GM21423 (cell line): Measurements from ENCODE around the gene NOXO1.

Experiments used
- ATAC-seq: cut with Tn5 transposase; IDR thresholded peaks from one replicate; pipeline ENCODE4 v1.9.1; 2021; ENCODE audit warnings: mild to moderate bottlenecking, moderate library complexity; ENCODE audit not compliant: unreplicated experiment

Gene NOXO1

DNA sequence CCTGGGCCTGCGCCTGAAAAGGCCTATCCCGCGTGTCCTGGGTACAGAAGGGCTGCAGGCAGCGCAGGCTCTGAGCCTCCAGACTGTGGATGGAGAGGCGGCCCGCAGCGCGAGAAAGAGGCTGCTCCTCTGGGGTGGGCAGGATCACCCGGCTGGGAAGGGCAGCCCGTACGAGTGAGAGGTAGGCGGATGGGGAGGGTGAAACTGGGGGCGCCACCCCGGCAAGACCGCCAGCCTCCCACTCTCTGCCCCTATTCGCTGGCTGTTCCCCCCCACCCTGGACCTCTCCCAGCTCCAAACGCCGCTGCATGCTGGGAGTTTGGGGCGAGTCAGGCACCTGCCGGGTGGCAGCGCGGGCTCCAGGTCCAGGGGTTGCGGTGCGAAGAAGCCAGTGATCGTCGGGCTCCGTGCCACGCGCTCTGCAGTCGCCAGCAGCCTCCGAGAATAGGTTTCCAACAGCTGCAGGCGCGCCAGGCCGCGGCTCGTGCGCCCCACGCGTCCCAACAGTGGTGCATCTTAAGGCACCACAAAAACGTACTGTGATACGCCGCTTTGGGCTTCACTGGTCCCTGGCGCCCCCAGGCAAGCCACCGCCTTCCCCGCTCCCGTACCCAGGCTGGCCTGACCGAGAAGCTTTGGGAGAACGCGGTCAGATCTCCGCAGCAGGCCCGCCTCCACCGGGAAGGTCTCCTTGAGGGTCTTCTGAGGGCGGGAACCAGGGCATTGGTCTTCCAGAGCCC lies 1.1 kb downstream of the NOXO1 start:
- ATAC-seq, result no peak

DNA sequence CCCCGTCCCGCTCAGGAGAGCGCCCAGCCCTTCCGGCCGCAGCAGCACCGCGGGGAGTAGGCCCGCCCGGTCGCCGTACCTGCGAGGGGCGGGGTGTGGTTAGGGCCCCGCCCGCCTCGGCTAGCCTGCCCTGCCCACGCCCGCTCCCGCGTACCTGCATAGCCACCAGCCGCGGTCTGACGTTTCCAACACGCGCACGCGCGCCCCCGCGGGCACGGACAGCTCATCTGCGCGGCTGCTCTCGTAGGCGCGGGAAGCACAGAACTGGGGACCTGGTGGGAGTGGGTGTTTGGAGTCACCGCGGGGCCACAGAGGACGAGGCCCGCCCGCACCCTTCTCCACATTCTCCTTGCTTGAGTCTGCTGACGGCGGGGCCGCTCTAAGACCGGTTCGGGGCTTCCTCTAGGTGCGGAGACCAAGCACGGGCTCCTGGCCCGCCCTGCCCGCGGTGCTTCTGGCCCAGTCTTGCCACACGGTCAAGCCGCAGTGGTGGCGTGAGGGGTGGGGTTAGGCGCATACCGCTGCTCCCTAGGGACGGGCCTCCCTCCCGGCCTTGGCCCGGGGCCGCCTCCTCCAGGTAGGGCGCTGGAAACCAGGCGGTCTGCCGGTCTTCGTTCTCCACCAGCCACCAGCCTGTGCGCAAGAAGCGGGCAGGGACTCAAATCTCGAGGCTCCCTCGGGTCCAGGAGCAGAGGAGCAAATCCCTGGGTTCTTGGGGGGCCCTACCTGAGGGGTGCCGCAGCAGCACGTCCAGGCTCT lies 1.8 kb downstream of the NOXO1 start:
- ATAC-seq, result no peak

DNA sequence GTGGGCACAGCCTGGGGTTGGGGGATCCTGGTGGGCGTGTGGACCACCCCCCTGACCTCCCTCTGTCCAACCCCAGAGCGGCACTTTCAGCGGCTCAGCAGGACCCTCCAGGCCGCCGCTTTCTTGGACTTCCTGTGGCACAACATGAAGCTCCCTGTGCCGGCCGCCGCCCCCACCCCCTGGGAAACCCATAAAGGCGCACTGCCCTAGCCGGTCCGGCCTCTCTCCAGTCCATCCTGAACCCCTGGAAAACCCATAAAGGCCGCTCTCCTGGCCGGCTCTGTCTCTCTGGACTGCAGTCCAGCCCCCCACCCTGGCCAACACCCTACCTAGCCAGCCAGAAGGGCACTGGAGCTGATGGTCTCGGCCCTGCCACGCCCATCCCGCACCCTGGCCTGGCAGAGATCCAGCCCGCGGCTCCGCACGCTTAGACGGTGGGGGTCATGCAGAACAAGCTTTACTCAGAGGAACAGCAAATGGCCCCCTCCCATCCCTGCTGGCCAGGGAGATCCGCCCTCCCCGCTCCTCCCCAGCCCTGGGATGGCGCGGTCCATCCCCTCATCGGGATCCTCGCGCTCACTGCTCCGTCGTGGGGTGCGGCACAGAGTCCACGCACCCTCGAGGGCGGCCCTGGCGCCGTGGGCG lies 2.7 kb downstream of the NOXO1 start:
- ATAC-seq, result no peak

DNA sequence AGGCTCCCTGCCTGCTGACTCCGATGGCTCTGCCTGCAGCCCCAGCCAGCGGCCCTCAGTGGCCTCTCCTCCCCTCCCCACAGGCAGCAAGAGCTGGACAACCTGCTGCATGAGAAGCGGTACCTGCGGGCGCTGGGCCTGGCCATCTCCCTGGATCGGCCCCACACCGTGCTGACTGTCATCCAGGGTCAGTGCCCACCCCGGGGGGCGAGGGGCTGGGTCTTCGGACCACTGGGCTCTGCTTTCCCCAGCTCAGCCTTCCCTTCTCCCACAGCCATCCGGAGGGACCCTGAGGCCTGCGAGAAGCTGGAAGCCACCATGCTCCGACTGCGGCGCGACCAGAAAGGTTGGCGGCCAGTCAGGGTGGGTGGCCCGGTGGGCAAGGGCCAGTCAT lies 3.4 kb downstream of the NOXO1 start:
- no peak for ATAC-seq

DNA sequence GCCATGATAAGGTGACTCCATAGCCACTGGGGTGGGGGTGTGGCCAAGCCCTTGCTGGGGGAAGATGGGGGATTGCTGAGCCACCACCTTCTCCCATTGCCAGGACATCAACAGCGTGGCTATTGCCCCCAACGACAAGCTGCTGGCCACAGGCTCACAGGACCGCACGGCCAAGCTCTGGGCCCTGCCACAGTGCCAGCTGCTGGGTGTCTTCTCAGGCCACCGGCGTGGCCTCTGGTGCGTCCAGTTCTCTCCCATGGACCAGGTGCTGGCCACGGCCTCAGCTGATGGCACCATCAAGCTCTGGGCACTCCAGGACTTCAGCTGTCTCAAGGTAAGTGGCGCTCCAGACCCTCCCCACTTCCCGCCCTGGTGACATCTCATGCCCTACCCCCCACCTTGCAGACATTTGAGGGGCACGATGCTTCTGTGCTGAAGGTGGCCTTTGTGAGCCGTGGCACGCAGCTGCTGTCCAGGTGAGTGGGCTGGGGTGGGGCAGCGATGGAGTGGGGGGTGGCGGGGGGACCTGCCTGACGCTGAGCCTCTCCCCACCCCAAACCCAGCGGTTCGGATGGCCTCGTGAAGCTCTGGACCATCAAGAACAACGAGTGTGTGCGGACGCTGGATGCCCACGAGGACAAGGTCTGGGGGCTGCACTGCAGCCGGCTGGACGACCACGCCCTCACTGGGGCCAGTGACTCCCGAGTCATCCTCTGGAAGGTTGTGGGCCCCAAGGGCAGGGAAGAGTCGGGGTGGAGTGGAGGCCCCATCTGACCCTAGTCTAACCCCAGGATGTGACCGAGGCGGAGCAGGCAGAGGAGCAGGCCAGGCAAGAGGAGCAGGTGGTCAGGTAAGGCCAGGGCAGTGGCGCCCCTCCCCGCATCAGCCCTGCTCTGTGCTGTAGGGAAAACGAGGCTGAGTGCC lies 4.1 kb downstream of the NOXO1 start:
- ATAC-seq, result no peak

DNA sequence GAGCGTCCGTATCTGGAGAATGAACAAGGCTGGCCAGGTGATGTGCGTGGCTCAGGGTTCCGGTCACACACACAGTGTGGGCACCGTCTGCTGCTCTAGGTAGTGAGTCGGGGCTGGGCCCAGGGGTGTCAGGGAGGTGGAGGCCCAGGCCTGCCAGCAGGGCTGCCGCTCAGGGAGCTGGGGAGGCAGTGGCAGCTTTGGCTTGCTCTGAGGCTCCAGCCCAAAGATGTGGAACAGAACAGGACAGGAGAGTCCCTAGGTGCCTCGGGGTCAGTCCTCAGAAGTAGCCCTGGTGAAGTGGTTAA lies 5.1 kb downstream of the NOXO1 start:
- ATAC-seq, result no peak

DNA sequence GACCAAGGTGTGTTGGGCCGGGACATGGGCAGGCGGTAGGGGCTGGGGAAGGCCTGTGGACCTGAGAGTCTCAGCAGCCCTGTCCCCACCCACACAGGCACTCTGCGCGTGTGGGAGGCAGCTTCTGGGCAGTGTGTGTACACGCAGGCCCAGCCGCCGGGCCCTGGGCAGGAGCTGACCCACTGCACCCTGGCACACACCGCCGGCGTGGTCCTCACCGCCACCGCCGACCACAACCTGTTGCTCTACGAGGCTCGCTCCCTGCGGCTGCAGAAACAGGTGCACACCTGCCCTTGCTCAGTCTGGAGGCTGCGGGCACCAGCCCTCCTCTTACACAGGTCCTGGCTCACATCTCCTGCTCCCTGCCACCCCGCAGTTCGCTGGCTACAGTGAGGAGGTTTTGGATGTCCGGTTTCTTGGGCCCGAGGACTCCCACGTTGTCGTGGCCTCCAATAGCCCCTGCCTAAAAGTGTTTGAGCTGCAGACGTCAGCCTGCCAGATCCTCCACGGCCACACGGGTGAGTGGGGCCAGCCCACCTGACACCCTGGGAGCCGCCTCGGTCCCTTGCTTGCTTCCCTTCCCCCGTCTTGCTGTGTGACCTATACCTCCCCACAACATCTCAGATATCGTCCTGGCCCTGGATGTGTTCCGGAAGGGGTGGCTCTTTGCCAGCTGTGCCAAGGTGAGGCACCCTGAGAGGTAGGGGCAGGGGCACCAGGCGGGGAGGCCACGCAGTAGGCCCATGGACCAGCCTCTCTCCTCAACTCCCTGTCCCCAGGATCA lies 5.6 kb downstream of the NOXO1 start:
- no peak for ATAC-seq

DNA sequence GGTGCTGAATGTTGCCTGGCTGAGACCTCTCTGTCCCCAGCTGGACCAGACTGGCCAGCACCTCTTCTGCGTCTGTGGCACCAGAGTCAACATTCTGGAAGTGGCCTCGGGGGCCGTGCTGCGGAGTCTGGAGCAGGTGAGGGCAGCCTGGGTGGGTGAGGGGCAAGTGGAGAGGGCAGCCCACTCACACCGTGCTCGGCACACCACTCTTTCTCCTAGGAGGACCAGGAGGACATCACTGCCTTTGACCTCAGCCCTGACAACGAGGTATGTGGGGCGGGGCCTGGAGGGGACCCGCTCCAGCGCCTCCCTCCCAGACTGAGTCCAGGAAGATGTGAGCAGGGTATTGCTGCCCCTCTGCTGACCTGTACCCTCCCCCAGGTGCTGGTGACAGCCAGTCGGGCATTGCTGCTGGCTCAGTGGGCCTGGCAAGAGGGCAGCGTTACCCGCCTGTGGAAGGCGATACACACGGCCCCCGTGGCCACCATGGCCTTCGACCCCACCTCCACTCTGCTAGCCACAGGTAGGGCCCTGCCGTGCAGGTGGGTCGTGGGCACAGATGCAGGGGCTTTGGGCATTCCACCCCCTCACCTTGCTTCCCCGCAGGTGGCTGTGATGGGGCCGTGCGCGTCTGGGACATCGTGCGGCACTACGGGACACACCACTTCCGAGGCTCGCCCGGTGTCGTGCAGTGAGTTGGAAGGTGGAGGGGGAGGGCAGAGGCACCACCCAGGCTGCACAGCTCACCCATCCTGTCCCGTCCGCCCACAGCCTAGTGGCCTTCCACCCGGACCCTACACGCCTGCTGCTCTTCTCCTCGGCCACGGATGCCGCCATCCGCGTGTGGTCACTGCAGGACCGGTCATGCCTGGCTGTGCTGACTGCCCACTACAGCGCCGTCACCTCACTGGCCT lies 6.9 kb downstream of the NOXO1 start:
- ATAC-seq, result no peak

DNA sequence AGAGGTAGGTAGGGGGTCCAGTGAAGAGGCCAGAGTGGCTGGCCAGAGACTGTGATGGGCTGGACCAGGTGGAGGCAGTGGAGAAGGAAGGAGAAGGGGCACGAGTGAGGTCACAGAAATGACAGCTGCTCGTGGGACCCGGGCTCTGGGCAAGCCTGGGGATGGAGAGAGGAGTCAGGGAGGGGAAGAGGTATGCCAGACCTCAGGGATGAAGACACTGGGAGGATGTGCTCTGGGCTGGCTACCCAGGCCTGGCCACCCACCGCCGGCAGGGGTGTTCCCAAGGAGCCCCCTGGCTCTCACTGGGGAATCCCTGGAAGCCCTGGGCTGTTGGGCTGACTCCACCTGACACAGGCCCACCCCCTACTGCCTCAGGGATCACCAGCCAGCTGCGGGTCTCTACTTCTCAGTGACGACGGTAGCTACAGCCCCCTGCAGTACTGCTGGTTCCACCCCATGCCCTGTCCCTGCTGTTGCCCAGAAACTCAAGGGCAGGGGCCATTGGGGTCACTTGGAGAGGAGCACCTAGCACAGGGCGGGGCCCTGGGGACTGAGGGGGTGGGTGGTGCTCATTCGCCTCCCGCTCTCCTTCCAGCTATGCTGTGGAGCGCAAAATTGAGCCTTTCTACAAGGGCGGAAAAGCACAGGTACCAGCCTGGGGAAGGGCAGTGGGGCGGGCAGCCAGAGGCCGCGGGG lies 7.7 kb downstream of the NOXO1 start:
- ATAC-seq, result no peak

DNA sequence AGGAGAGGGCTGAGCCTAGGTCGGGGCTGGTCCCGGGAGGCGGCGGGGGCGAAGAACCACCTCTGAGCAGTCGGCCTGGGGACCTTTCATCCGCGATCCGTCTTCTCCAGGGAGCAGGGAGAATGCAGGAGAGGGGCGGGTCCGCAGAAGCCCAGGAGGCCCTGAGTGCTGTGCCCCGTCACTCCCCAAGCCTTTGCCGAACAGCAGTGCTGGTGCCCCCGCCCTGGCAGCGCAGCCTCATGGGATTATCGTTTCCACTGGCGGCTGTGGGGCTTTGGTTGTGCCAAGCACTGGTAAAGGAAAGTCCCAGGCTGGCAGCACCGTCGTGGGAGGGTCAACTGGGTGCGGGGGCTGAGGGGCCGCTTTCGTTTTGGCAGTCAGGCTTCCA lies 8.8 kb downstream of the NOXO1 start:
- no peak for ATAC-seq

DNA sequence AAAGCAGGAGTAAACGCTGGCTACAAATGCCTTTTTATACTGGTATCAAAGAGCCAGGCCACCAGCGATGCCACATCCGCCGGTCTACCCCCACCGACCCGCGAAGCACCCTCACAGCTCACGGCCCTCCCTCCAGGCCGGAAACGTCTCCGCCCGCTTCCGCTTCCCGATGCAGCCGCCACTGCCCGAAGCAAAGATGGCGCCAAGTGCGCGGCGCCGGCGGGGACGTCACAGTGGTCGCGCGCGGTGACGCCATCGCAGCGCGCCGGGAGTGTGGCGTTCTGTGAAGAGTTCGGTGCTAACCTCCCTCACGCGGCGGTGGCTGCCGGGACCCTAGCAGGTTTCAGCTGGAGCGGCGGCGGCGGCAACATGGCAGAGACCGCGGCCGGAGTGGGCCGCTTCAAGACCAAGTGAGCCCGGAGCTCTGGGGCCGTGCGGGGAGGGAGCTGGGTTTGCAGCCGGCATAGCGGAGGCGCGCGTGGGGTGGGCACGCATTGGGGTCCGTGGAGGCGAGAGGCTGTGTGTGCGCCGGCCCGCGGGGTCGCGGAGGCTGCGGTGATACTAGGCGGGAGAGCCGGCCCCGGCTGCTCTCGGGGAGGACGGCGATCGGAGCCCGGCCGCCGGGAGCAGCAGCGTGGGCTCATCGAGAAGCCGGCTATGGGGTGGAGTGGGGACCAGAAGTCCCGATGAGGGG lies 9.3 kb downstream of the NOXO1 start, which contains the start of gene TBL3:
TSS of gene TBL3 (plus strand) at position 258 of the 694 bp plus-strand sequence. CDS start at position 370, 112 bp downstream.
- peak; percentile 76 for ATAC-seq

DNA sequence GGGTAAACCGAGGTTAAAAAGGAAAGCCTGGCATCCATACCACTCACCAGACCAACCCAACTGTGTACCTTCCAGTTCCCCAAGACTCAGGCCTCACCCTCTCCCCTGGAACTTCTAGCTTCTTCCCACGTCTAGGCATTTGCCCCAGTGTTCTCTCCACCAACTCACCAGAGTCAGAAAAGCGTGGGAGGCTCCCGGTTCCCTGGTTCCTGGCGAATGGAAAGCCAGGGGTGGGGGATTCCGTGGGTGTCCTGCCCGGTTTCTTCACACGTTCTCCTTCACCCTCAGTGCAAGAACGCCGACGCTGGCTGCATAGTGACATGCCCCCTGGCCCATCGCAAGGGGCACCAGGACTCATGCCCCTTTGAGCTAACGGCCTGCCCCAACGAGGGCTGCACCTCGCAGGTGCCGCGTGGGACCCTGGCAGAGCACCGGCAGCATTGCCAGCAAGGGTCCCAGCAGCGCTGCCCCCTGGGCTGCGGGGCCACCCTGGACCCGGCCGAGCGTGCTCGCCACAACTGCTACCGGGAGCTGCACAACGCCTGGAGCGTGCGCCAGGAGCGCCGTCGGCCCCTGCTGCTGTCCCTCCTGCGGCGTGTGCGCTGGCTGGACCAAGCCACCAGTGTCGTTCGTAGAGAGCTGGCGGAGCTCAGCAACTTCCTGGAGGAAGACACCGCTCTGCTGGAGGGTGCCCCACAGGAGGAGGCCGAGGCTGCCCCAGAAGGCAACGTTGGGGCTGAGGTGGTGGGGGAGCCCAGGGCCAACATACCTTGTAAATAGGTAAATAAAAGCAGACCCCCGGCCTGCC lies 12.9 kb downstream of the NOXO1 start:
- no peak for ATAC-seq

DNA sequence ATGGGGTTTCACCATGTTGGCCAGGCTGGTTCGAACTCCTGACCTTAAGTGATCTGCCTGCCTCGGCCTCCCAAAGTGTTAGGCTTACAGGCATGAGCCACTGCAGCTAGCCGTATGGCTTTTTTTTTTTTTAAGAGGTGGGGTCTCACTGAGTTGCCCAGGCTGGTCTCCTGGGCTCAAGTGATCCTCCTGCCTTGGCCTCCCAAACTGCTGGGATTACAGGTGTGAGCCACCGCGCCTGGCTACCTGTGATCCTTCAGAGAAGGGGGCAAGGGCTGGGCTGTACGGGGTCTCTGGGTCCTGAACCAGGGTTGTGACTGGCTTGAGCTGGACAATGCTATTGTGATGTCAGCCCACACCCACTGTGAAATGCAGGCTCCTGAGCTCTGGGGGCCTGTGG lies 14.8 kb downstream of the NOXO1 start, which contains the start of gene RNF151:
TSS of gene RNF151 (plus strand) at position 397 of the 400 bp plus-strand sequence. CDS start 26 bp downstream, outside the sequence.
- no peak for ATAC-seq

DNA sequence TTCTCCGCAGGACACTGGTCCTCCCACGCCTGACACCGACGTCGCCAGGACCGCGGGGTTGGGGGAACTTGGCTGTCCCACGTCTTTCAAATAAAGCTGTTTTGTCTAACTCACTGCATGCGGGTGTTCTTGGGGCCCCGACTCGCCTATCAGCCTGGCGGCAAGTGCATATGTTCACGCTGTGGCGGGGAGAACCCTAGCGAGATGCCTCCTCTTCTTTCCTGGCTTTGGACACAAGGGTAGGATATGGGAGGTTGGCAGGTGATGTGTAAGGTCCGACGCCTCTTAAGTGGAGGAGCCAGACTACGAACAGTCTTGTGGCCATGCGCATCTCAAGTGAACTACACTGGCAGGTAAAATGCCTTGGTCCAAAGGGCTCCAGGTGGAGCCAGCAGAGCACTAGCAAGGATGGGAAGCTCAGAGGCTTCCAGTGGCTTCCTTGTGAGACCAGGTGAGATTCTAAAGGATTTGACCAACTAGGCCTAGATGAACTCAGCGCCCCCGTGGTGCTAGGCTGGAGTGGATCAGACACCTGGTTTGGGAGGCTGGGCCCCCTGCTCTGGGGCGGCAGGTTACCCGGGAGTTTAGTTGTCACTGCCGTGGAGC lies 15.8 kb downstream of the NOXO1 start:
- no peak for ATAC-seq

DNA sequence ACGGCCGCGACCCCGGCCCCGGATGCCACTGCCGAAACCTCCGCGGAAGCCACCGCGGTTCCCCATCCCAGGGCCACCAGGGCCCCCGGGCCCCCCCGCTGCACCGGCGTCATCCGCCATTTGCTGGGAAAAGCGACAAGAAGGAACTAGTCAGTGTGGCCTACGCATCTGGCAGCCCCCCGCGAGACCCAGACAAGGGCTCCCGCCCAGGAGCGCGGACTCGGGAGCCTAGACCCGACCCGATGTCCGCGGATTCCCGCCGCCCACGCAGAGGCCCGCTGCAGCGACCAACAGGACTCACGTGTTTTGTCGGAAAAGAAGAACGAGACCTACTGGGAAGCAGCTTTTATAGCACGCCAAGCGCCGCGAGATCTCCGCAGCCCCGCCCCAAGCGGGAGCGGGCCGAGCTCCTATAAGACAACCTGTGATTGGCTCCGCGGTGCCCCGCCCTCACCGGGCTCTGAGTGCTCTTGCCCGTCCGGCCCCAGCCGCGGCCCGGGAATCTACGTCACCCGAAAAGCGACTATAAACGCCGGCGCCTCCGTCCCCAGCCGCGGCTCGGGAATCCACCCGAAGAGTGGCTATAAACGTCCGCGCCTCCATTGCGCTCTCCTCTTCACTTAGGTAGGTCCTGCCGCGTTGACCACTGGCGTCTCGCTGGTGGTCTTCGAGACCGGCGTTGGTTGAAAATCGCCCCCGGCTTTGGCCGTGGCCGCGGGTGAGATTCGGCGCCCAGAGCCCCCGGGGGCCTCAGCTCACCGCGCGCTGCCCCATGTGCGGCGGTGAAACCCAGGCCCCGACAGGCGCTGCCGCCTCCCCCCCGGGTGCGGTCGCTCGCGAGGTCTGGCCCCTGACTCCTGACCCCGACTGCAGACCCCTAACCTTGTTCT lies 16.5 kb downstream of the NOXO1 start, which contains the start of gene RPS2:
TSS of gene RPS2 (minus strand) at position 321 of the 890 bp plus-strand sequence. CDS start at position 120, 201 bp downstream.
- peak; percentile 85 for ATAC-seq
